ENCODE results near the gene TANC1.

DNA sequence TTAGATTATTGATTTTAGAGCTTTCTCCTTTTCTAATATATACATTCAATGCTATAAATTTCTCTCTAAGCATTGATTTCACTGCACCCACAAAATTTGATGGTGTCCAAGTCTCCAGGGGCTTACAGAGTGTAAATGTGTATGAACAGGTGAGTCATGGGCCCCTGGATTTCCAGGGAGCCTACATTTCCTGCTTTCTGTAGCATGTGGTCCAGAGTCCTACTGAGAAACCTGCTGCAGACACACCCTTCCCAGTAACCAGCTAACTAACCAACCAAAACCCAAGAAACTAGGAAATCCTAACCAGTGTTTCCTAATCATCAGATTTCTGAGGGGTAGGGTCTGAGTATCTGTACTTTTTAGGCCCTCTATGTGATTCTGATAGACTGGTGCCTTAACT is 39.5 kb upstream of the TANC1 start:
- TF ChIP-seq EZH2 (IDR thresholded peaks at IDR 0.05; ENCODE audit: insufficient read depth, poor library complexity, severe bottlenecking) (no peak), EZH2phosphoT487 (IDR thresholded peaks at IDR 0.05; ENCODE audit: insufficient read depth, low read depth) (no peak)

All from GM23248 (cell line).